ENCODE data around the gene CD2AP. TPM values are rescaled to one million over a fixed set of nuclear protein-coding genes. Genes with fewer than 3 reads are reported as not detected.

Gene CD2AP
- total and polyA plus RNA-seq, 2 of the 8 experiments (the other 6 are each of a cell fraction or from before 2014, with no cell fraction given) = 8.6 to 75.6 TPM

GRCh38 chr6:47525330-47526057, 47.9 kb downstream of the CD2AP start:
- H3K23ac ChIP-seq (ENCODE audit: insufficient read length) = no peak overlapping the region
- ChIA-PET POLR2A (ENCODE audit: partially characterized antibody) (interaction anchor here (0.5 kb wide), 1 partner anchor 37 kb away, joined by 3 read pairs; no protein-coding TSS in a partner anchor), CTCF (ENCODE audit: partially characterized antibody) (no interaction called here)
- no peak for DNase-seq (ENCODE audit: low read depth in 1 of 2, low spot score in 2 of 2)
- no peaks in the 10 kb centered on the region; the same call in 1 of the 2 replicates for H3K79me1 ChIP-seq (ENCODE audit: low read depth, low read length)
- H3K9ac ChIP-seq (replicated peaks in 1 of 4; ENCODE audit: extremely low read depth in 1 of 4, low read depth in 3 of 4, low read length in 3 of 4) = no peak overlapping the region
- no peak overlapping the region for H2BK12ac ChIP-seq (ENCODE audit: low read depth, low read length)
- 92% methylated on average over 2 of the region's 2 CpGs; no CpG with 5 or more reads in 1 of the 2 experiments for WGBS, 2 experiments (ENCODE audit: extremely low coverage in 1 of 2, insufficient coverage in 1 of 2, insufficient read length in 1 of 2, insufficient replicate concordance in 2 of 2, low coverage in 1 of 2, low lambda C conversion rate in 2 of 2, missing lambda C conversion rate in 1 of 2)
- H3K4me1 ChIP-seq (replicated peaks in 1 of 4; ENCODE audit: control insufficient read depth in 3 of 4, insufficient read depth in 4 of 4, low read length in 3 of 4) = peaks cover 0 to 2% (median 0%) of the 10 kb centered on the region in 4 experiments; a peak in 1 of 7 replicates
- H3K9me3 ChIP-seq (ENCODE audit: insufficient read depth in 2 of 2, low read depth in 1 of 2, low read length in 1 of 2) = peaks cover 0 to 3% of the 10 kb centered on the region in 2 experiments; a peak in 1 of 4 replicates
- H2BK15ac ChIP-seq (ENCODE audit: low read length) = no peak overlapping the region
- H3K14ac ChIP-seq (ENCODE audit: insufficient read length) = no peak overlapping the region
- no peak overlapping the region for H4K8ac ChIP-seq (ENCODE audit: extremely low read depth, insufficient read depth, low read length)
- H2BK20ac ChIP-seq (ENCODE audit: low read length) = no peak overlapping the region
- H3K56ac ChIP-seq (replicated peaks; ENCODE audit: insufficient read length, low read depth, low read length) = no peak overlapping the region
- H3K23me2 ChIP-seq (ENCODE audit: low read depth, low read length) = no peaks in the 10 kb centered on the region
- H4K20me1 ChIP-seq (replicated peaks in 1 of 2; ENCODE audit: control insufficient read depth in 1 of 2, insufficient read depth in 2 of 2, low read length in 2 of 2) = peaks cover 6 to 13% of the 10 kb centered on the region in 2 experiments
- H2AFZ ChIP-seq (ENCODE audit: low read length) = no peak overlapping the region
- H3K4me3 ChIP-seq (ENCODE audit: extremely low read depth in 1 of 4, insufficient read depth in 2 of 4, low read depth in 3 of 4, low read length in 4 of 4) = no peak overlapping the region
- no peak overlapping the region for H3K4ac ChIP-seq (replicated peaks; ENCODE audit: insufficient read length, low read depth, low read length)
- H2AK5ac ChIP-seq (ENCODE audit: low read depth, low read length) = no peak overlapping the region
- H2BK120ac ChIP-seq (replicated peaks; ENCODE audit: low read depth, low read length) = no peak overlapping the region
- H3K27me3 ChIP-seq (replicated peaks in 1 of 4; ENCODE audit: control insufficient read depth in 3 of 4, extremely low read depth in 1 of 4, insufficient read depth in 3 of 4, low read length in 3 of 4) = no peaks in the 10 kb centered on the region
- no peak overlapping the region for H4K91ac ChIP-seq (replicated peaks; ENCODE audit: insufficient read length, low read length)
- FAIRE-seq = no peak
- H3K27ac ChIP-seq (ENCODE audit: low read depth, low read length) = no peak overlapping the region
- no peak overlapping the region for H3K4me2 ChIP-seq (ENCODE audit: insufficient read depth in 1 of 2, low read depth in 2 of 2, low read length in 2 of 2)
- H3K79me2 ChIP-seq (ENCODE audit: control insufficient read depth in 1 of 2, insufficient read depth in 2 of 2, low read length in 2 of 2) = peaks cover 10 to 97% of the 10 kb centered on the region in 2 experiments; a peak in 3 of 4 replicates
- no peak overlapping the region for H3K18ac ChIP-seq (ENCODE audit: extremely low read depth, low read length)
- H3K36me3 ChIP-seq (ENCODE audit: control insufficient read depth in 2 of 4, insufficient read depth in 4 of 4, low read length in 3 of 4) = peaks cover 0 to 16% (median 5%) of the 10 kb centered on the region in 4 experiments; a peak in 3 of 8 replicates
- no peak overlapping the region for H2BK5ac ChIP-seq (ENCODE audit: low read depth, low read length)
- H4K5ac ChIP-seq (ENCODE audit: insufficient read length, low read depth, low read length) = no peak overlapping the region
- TF ChIP-seq GTF2F1 (IDR thresholded peaks at IDR 0.05; ENCODE audit: borderline replicate concordance, low read depth, low read length) (no peak), BACH1 (IDR thresholded peaks at IDR 0.05; ENCODE audit: low read length) (no peak), CHD2 (IDR thresholded peaks at IDR 0.05; ENCODE audit: low read length) (no peak), YY1 (IDR thresholded peaks at IDR 0.05; ENCODE audit: low read depth, low read length) (no peak), RFX5 (IDR thresholded peaks at IDR 0.05; ENCODE audit: borderline replicate concordance, low read depth, low read length) (no peak), GABPA (IDR thresholded peaks at IDR 0.05; ENCODE audit: borderline replicate concordance, insufficient read depth, low read length) (no peak), POU5F1 (IDR thresholded peaks at IDR 0.05; ENCODE audit: low read depth, low read length) (no peak), ASH2L (IDR thresholded peaks at IDR 0.05; ENCODE audit: low read length) (no peak), CBX8 (IDR thresholded peaks at IDR 0.05; ENCODE audit: borderline replicate concordance, low read depth, low read length) (no peak), SP1 (IDR thresholded peaks at IDR 0.05; ENCODE audit: low read depth, low read length) (no peak), SRF (IDR thresholded peaks at IDR 0.05; ENCODE audit: low read depth, low read length) (no peak), JUN (IDR thresholded peaks at IDR 0.05; ENCODE audit: low read depth, low read length) (no peak), TBP (IDR thresholded peaks at IDR 0.05; ENCODE audit: low read depth, low read length) (no peak), SAP30 (IDR thresholded peaks at IDR 0.05; ENCODE audit: insufficient read depth, insufficient replicate concordance, low read length) (no peak)
